Fibroblast of lung (primary cell): Measurements from ENCODE around the gene DTWD2. TPM values are rescaled to one million over a fixed set of nuclear protein-coding genes. Genes with fewer than 3 reads are reported as not detected.

ENCODE experiments used
- DNase-seq, 2 donors: peaks; one replicate each; pipeline versions ENCODE4 v3.0.0 to v3.0.0-alpha.2; 2010; ENCODE audit warnings: low read depth in 2 of 2
- H2AFZ ChIP-seq: 2 replicates; pipeline ENCODE4 v1.5.1; 2012; ENCODE audit warnings: low read length, control low read depth, inconsistent platforms
- H3K27ac ChIP-seq: 2 replicates; pipeline ENCODE4 v1.5.1; 2011; ENCODE audit warnings: low read length, control low read depth; ENCODE audit not compliant: insufficient read depth
- H3K27me3 ChIP-seq: 2 replicates; pipeline ENCODE4 v1.5.1; 2011; ENCODE audit warnings: mild to moderate bottlenecking, low read length; ENCODE audit not compliant: control insufficient read depth, insufficient read depth
- H3K36me3 ChIP-seq: 2 replicates; pipeline ENCODE4 v1.5.1; 2011; ENCODE audit warnings: low read length; ENCODE audit not compliant: control insufficient read depth, insufficient read depth
- H3K4me1 ChIP-seq: 2 replicates; pipeline ENCODE4 v1.5.1; 2011; ENCODE audit warnings: low read length; ENCODE audit not compliant: control insufficient read depth, insufficient read depth; ENCODE audit errors: extremely low read depth
- H3K4me2 ChIP-seq: 2 replicates; pipeline ENCODE4 v1.5.1; 2011; ENCODE audit warnings: low read length, control low read depth; ENCODE audit not compliant: insufficient read depth; ENCODE audit errors: extremely low read depth
- H3K4me3 ChIP-seq, 4 experiments: fragments of 200-600 bp in 1 of 4; sonication (generic) in 1 of 4; replicated peaks in 1 of 4; 2 replicates each; pipeline ENCODE4 v1.5.1; 2011 to 2016; ENCODE audit warnings: low read length in 4 of 4, low read depth in 3 of 4, mild to moderate bottlenecking in 3 of 4, control low read depth in 2 of 4, inconsistent platforms in 1 of 4, mixed read lengths in 1 of 4; ENCODE audit not compliant: insufficient read depth in 1 of 4; ENCODE audit errors: control extremely low read depth in 1 of 4
- H3K79me2 ChIP-seq: 2 replicates; pipeline ENCODE4 v1.5.1; 2012; ENCODE audit warnings: mild to moderate bottlenecking, low read length, inconsistent platforms; ENCODE audit not compliant: control insufficient read depth, insufficient read depth
- H3K9ac ChIP-seq: 2 replicates; pipeline ENCODE4 v1.5.1; 2011; ENCODE audit warnings: mild to moderate bottlenecking, low read length, control low read depth; ENCODE audit not compliant: insufficient read depth
- H3K9me3 ChIP-seq: 2 replicates; pipeline ENCODE4 v1.5.1; 2012; ENCODE audit warnings: low read depth, low read length; ENCODE audit not compliant: control insufficient read depth, insufficient read depth
- H4K20me1 ChIP-seq: 2 replicates; pipeline ENCODE4 v1.5.1; 2011; ENCODE audit warnings: low read length; ENCODE audit not compliant: control insufficient read depth, insufficient read depth; ENCODE audit errors: extremely low read depth
- CTCF ChIP-seq, 2 donors: IDR thresholded peaks in 1 of 2; conservative IDR thresholded peaks in 1 of 2; 1 replicate in 1 of 2; 2 replicates in 1 of 2; pipeline ENCODE4 v1.5.1; 2011 to 2012; ENCODE audit warnings: low read length in 2 of 2, control low read depth in 1 of 2, inconsistent platforms in 1 of 2, low read depth in 1 of 2, mild to moderate bottlenecking in 1 of 2
- EZH2 ChIP-seq: IDR thresholded peaks from 2 replicates; pipeline ENCODE4 v1.5.1; 2012; ENCODE audit warnings: low read length, control low read depth, mild to moderate bottlenecking; ENCODE audit errors: missing control alignments
- polyA plus RNA-seq, 2 donors: library from polyadenylated mRNA; depleted of rRNA in 1 of 2; stranded (reverse) in 1 of 2; unstranded in 1 of 2; fragments of >200 nt; gene quantifications; 2 replicates each; pipeline ENCODE4 v1.2.1, GENCODE V29; 2011 to 2012; ENCODE audit warnings: missing spikeins in 1 of 2
- total RNA-seq: library from RNA; depleted of rRNA; stranded (reverse); fragments of >200 nt; gene quantifications from 2 replicates; pipeline ENCODE4 v1.2.1, GENCODE V29; 2014

Gene DTWD2
- total and polyA plus RNA-seq, 2 donors (not counting 1 experiment from before 2014, with no cell fraction given): 2.8 to 4.8 TPM

- no peak overlapping the region for H2AFZ ChIP-seq
- DNase-seq: no peak
- no peak overlapping the region for H3K27ac ChIP-seq
- no peaks in the 10 kb centered on the region for H4K20me1 ChIP-seq
- H3K4me1 ChIP-seq: no peaks in the 10 kb centered on the region
- no peaks in the 10 kb centered on the region for H3K79me2 ChIP-seq
- no peak overlapping the region for H3K9ac ChIP-seq
- H3K9me3 ChIP-seq: no peaks in the 10 kb centered on the region
- H3K4me2 ChIP-seq: no peak overlapping the region
- no peak overlapping the region for H3K4me3 ChIP-seq
- no peaks in the 10 kb centered on the region for H3K36me3 ChIP-seq
- no peaks in the 10 kb centered on the region for H3K27me3 ChIP-seq
- TF ChIP-seq EZH2 (no peak), CTCF (conservative IDR thresholded peaks at IDR 0.05 in 1 of 2, IDR thresholded peaks at IDR 0.05 in 1 of 2; ENCODE audit: low read depth in 1 of 2, low read length in 2 of 2) (no peak)
Measured at GRCh38 chr5:118906947-118907346, 81.4 kb downstream of the DTWD2 start.

GRCh38 chr5:118905196-118905595, 83.2 kb downstream of the DTWD2 start:
- TF ChIP-seq EZH2 (no peak), CTCF (conservative IDR thresholded peaks at IDR 0.05 in 1 of 2, IDR thresholded peaks at IDR 0.05 in 1 of 2; ENCODE audit: low read depth in 1 of 2, low read length in 2 of 2) (no peak)
- Histone ChIP-seq H3K9me3 (no peaks in the 10 kb centered on the region), H3K9ac (no peak overlapping the region), H3K27me3 (no peaks in the 10 kb centered on the region), H2AFZ (no peak overlapping the region), H3K79me2 (no peaks in the 10 kb centered on the region), H3K36me3 (no peaks in the 10 kb centered on the region), H3K27ac (no peak overlapping the region), H3K4me1 (no peaks in the 10 kb centered on the region), H4K20me1 (no peaks in the 10 kb centered on the region), H3K4me3 (no peak overlapping the region), H3K4me2 (no peak overlapping the region)
- DNase-seq: no peak

- Histone ChIP-seq H3K4me3 (no peak overlapping the region), H3K9ac (no peak overlapping the region), H3K27me3 (no peaks in the 10 kb centered on the region), H3K4me1 (no peaks in the 10 kb centered on the region), H3K9me3 (no peaks in the 10 kb centered on the region), H3K27ac (no peak overlapping the region), H4K20me1 (no peaks in the 10 kb centered on the region), H3K79me2 (no peaks in the 10 kb centered on the region), H3K36me3 (no peaks in the 10 kb centered on the region), H2AFZ (no peak overlapping the region), H3K4me2 (no peak overlapping the region)
- DNase-seq: peak in 1 of 2 donors; percentile 43
- TF ChIP-seq EZH2: no peak
- TF ChIP-seq CTCF (conservative IDR thresholded peaks at IDR 0.05 in 1 of 2, IDR thresholded peaks at IDR 0.05 in 1 of 2; ENCODE audit: low read depth in 1 of 2, low read length in 2 of 2): no peak
Measured at GRCh38 chr5:118902656-118903438, 85.5 kb downstream of the DTWD2 start.
